Activated naive CD4-positive, alpha-beta T cell treated with anti-CD3 and anti-CD28 coated beads, Interleukin-2, amount 50 U/mL, for 16 hours (primary cell): ENCODE measurements around the gene GPD1.
A peak's percentile ranks its signal among the peaks of the same experiment; 100 is the strongest.

Experiments used
- DNase-seq: peaks from one replicate; pipeline ENCODE4 v3.0.0-alpha.2; 2020

The GPD1 gene

GRCh38 chr12:50102646-50103309 is 1.0 kb upstream of the GPD1 start:
- no peak for DNase-seq

- no peak for DNase-seq
Measured at GRCh38 chr12:50103351-50103750, 457 bp upstream of the GPD1 start.

DNA sequence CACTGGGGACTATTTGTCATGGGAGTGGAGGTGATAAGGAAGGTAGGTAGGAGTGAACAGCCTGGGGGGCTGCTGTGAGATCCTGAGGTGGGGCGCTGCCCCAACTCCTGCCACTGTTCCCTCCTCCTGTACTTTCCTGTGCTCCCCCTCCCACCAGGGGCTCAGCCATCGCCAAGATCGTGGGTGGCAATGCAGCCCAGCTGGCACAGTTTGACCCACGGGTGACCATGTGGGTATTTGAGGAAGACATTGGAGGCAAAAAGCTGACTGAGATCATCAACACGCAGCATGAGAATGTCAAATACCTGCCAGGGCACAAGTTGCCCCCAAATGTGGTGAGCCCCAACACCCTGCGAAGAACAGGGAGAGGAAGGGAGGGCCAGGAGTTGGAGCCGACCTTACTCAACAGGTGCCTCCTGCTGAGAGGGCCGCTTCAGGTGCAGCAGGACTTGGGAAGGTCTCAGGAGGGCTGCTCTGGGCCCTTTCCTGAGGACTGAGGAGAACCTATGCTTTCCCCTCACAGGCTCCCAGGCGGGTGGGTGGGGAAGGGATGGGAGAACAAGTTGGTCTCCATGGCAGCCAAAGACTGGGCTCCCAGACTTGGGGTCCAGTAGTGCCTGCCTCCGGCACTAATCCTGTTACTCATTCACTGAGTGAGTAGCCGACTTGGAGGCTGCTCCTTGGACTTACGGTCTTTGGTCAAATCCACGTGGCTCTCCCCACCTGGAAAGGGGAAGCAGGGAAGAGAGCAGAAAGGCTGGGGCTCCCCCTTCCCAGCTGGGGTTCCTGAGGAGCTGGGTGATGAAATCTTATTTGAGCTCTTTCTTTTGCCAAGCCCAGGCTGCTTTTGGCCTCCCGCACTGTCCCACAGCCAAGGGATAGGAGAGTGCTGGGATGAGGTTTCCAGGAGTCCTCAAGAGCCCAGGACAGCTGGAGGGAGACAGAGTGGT is 884 bp downstream of the GPD1 start:
- DNase-seq: no peak

GRCh38 chr12:50105913-50106450 is 2.2 kb downstream of the GPD1 start:
- DNase-seq: no peak

DNA sequence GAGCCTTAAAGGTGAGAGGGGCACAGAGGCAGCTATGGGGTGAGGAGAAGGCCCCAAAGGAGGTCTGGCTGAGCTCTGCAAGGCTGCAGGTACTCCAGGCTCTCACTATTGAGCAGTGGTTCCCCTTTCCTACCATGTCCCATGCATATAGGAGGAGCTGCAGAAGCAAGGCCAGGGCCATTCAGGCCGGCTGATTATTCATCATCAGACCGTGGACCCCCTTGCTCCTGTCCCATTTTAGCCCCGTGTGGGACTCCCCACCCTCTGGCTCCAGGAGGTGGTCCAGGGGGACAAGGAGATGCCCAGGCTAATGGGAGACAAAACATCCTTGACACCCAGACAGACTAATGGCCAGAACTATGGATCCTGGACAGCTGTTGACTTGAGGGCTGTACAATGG is 3.1 kb downstream of the GPD1 start:
- no peak for DNase-seq

DNA sequence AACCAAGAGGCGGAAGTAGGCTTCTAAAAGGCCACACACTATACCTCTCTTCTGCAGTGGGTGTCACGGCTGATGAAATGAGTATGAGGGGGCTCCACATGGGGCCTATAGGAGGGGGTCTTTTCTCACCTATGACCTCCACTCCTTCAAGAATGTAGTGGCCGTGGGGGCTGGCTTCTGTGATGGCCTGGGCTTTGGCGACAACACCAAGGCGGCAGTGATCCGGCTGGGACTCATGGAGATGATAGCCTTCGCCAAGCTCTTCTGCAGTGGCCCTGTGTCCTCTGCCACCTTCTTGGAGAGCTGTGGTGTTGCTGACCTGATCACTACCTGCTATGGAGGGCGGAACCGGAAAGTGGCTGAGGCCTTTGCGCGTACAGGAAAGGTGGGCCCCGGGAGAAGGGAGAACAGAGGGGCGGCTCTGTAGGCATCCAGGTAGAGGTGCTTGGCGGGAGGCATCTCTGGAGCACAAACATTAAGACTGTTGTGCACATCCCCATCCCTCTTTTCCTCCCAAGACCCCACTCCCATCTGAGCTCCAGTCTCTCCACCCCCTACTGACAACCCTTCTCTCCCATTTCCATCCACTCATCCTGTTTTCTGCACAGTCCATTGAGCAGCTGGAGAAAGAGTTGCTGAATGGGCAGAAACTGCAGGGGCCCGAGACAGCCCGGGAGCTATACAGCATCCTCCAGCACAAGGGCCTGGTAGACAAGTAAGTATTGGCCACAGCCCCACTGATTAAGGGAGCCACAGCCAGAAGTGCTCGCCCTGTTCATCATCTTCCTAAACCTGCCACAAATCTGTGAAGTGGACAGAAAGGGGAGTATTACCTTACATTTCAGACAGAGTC is 3.8 kb downstream of the GPD1 start:
- DNase-seq: no peak

- no peak for DNase-seq
Measured at GRCh38 chr12:50109319-50109718, 5.5 kb downstream of the GPD1 start.

GRCh38 chr12:50110127-50110761 is 6.4 kb downstream of the GPD1 start:
- DNase-seq: no peak

GRCh38 chr12:50110762-50111351 is 7.0 kb downstream of the GPD1 start:
- DNase-seq: no peak

GRCh38 chr12:50111395-50111692 is 7.5 kb downstream of the GPD1 start:
- DNase-seq: no peak

DNA sequence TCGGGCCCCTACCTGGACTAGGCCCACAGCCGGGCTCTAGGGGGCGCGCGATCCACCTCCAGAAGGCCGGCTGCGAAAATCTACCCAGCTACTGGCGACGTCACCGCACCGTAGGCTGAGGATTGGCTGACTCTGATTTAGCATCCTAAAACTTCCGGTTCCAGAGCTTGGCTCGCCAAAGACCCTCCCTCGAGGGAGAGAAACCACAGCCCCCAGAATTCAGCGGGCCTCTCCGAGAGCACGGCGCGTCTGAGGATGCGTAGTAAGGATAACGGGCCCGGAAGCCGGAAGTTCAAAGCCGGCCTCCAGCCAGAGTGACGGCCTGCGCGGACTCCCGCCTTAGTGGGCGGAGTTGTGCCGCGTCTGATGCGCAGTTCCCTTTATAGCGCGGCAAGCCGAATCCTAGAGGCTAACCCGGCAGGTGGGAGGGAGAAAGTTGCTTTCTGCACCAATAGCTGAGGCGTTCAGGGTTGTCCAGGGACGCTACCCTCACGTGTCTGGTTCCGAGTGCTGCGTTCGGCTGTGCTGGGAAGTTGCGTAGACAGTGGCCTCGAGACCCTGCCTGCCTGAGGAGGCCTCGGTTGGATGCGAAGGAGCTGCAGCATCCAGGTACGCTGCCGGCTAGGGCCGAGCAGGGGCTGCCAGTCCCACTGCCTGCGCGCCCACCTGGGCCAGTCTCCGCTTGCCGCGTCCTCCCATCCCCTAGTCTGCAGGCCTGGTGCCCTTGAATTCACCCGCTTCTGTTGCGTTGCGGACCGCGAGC is 8.1 kb downstream of the GPD1 start, which contains the start of gene COX14:
TSS of gene COX14 (plus strand) at position 544 of the 763 bp plus-strand sequence. CDS start 7,808 bp downstream, outside the sequence.
- peak; percentile 97 for DNase-seq

DNA sequence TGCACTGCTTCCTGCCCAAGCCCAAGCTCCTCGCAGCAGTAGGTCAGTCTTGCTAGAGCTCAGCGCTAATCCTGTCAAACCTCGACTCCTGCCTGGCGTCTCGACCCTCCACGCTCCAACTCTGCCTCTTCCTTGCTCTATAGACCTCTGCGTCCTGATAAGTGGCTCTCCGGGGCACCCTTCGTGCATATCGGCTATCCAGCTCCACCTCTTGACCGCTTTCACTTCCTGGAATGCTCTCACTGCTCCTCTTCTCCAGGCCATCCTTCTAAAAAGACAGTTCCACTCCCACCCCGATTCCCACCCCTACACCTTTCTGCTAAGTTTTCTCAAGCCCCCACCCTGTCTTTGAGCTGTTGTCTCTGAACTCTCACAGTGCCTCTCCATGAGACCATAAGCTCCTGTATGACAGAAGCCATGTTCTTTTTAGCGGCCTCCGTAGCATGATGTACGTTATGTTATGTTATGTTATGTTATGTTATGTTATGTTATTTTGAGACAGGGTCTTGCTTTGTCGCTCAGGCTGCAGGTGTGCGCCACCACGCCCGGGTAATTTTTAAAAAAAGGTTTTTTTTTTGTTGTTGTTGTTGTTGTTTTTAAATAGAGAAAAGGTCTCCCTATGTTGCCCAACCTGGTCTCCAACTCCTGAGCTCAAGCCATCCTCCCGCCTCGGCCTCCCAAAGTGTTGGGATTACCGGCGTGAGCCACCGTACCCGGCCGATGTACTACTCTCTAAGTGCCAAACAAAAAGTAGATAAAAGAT is 8.8 kb downstream of the GPD1 start:
- no peak for DNase-seq

DNA sequence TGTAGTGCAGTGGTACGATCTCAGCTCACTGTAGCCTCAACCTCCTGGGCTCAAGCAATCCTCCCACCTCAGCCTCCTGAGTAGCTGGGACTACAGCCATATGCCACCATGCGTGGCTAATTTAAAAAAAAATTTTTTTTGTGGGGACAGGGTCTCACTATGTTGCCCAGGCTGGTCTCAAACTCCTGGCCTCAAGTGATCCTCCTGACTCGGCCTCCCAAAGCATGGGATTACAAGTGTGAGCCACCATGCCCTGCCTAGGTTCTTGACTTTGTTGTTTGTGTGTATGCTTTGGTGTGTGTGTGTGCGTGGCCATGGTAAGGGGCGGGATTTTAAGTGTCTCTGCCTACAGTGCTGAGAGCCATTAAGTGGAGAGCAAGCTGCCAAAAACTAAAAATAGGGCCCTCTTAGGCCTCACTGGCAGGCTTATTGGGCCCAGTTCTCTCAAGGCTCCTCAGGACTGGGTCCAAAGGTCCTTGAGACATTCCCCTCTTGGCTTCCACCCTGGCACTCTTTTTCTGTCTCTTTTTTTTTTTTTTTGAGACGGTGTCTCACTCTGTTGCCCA is 13.3 kb downstream of the GPD1 start:
- no peak for DNase-seq

GRCh38 chr12:50119387-50119786 is 15.6 kb downstream of the GPD1 start:
- no peak for DNase-seq

DNA sequence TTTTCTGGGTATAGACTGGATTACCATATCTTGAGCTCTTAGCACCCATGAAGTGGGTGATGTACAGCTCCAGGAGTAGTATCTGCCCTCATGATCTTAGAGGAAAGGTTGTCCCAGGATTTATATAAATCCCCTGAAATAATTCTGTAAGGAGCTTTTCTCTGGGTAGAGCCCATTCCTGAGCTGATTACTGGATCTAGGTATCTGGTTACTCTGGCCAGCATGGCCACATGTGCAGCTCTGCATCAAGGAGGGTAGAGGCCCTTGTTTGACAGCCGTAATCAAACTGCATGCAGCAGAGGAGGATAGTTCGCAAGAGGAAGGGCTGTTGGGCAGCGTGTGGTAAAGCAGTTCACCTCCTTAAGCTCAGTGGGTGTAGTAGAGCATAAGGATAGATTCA is 16.7 kb downstream of the GPD1 start:
- no peak for DNase-seq

GRCh38 chr12:50120953-50121352 is 17.1 kb downstream of the GPD1 start:
- no peak for DNase-seq

GRCh38 chr12:50121641-50122040 is 17.8 kb downstream of the GPD1 start:
- no peak for DNase-seq

DNA sequence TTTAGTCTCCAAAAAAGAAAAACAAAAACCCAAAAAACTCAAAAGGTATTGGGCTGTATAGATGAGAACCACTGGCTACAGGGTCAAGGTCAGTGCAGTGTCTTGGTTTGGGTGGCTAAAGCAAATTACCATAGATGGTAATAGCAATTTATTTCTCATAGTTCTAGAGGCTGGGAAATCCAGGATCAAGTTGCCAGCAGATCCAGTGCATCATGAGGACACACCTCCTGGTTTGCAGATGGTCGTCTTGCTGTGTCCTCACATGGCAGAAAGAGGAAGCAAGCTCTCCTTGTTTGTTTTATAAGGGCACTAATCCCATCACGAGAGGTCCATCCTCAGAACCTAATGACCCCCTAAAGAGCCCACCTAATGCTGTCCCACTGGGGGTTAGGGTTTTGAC is 19.4 kb downstream of the GPD1 start:
- DNase-seq: no peak

DNA sequence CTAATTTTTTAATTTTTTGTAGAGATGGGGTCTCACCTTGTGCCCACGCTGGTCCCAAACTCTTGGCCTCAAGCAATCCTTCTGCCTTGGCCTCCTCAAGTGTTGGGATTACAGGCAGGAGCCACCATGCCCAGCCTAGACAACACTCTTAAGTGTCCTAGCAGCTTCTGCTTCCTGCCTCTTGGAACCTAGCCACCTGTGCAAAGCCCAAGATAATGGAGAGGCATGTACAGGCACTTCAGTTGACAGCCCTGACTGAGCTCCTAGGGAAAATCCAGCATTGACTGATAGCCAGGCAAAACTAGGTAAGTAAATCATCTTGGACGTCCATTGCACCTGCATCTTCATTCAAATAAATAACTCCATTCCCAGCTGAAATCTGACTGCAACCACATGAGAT is 23.7 kb downstream of the GPD1 start:
- DNase-seq: no peak

GRCh38 chr12:50129290-50129689 is 25.5 kb downstream of the GPD1 start:
- no peak for DNase-seq
